ENCODE results near the gene MT1E. TPM values are rescaled to one million over a fixed set of nuclear protein-coding genes. Genes with fewer than 3 reads are reported as not detected.

The MT1E gene
- total RNA-seq, 1 experiment from 2014 or later, result 383 TPM

DNA sequence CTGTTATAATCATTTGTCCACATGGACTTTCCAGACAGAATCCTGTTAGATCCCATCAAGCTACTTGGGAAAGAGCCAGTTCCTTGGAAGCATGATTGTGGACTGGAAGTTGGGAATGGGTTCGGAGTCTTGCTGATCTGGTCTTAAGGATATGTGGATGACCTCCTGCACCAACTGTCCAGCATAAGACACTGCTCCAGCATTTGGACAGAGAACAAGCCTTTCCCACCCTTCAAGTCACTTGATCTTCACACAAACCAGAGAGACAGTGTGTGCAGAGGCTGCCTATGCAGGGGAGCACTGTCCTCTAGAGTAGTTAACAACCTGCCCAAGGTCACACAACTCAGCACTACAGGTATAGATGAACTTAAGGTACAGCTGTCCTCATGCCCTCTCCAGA, 20.3 kb downstream of the MT1E start:
- Histone ChIP-seq H3K9ac (ENCODE audit: low read length) (no peak overlapping the region), H3K79me2 (ENCODE audit: insufficient read depth, low read length) (no peaks in the 10 kb centered on the region), H4K20me1 (ENCODE audit: insufficient read depth) (no peaks in the 10 kb centered on the region), H3K4me3 (replicated peaks in 1 of 2; ENCODE audit: low read depth in 1 of 2, low read length in 2 of 2) (no peak overlapping the region), H3K9me2 (ENCODE audit: insufficient read depth) (no peaks in the 10 kb centered on the region), H2AFZ (ENCODE audit: low read depth, low read length, poor library complexity, severe bottlenecking) (no peak overlapping the region), H3K4me1 (ENCODE audit: control insufficient read depth in 1 of 2, insufficient read depth in 2 of 2, low read length in 2 of 2) (peaks cover 11 to 21% of the 10 kb centered on the region in 2 experiments), H3K9me3 (ENCODE audit: control insufficient read depth in 1 of 2, insufficient read depth in 1 of 2, low read depth in 1 of 2, low read length in 2 of 2) (no peaks in the 10 kb centered on the region), H3K36me3 (ENCODE audit: control insufficient read depth in 1 of 2, insufficient read depth in 2 of 2, low read length in 2 of 2) (no peaks in the 10 kb centered on the region), H3K27me3 (ENCODE audit: insufficient read depth, low read length) (no peaks in the 10 kb centered on the region), H3K4me2 (ENCODE audit: low read length) (no peak overlapping the region), H3K27ac (ENCODE audit: low read depth, low read length) (no peak overlapping the region)
- CTCF ChIA-PET, result no interaction called here
- RAD21 ChIA-PET (ENCODE audit: low non-redundant PET in 1 of 2, low total read pairs in 2 of 2, uncharacterized antibody in 2 of 2, unreplicated experiment in 2 of 2), result no interaction called here
- intact Hi-C loops (cut with micrococcal nuclease), result no loop called here
- BruUV-seq (replicated peaks), result no TSS peak
- no peak for DNase-seq (ENCODE audit: low read depth, low spot score)
- TF ChIP-seq FOSL1 (IDR thresholded peaks at IDR 0.05; ENCODE audit: low read depth) (no peak), CEBPB (IDR thresholded peaks at IDR 0.05; ENCODE audit: low read depth) (no peak), POLR2AphosphoS5 (IDR thresholded peaks at IDR 0.05; ENCODE audit: low read depth, low read length) (no peak), RAD21 (IDR thresholded peaks at IDR 0.05; ENCODE audit: low read depth) (no peak), EGR1 (IDR thresholded peaks at IDR 0.05; ENCODE audit: low read depth) (no peak), JUND (IDR thresholded peaks at IDR 0.05) (no peak), POLR2A (IDR thresholded peaks at IDR 0.05; ENCODE audit: borderline replicate concordance, extremely low read depth, insufficient read depth, insufficient read length) (no peak), SRF (IDR thresholded peaks at IDR 0.05; ENCODE audit: low read depth) (no peak), EZH2 (IDR thresholded peaks at IDR 0.05) (no peak), EZH2phosphoT487 (IDR thresholded peaks at IDR 0.05; ENCODE audit: borderline replicate concordance) (no peak), TCF7L2 (IDR thresholded peaks at IDR 0.05; ENCODE audit: borderline replicate concordance, extremely low read depth, insufficient read depth, insufficient read length) (no peak), ELF1 (IDR thresholded peaks at IDR 0.05; ENCODE audit: borderline replicate concordance, low read depth) (no peak), ZFX (IDR thresholded peaks at IDR 0.05) (no peak)
- TF ChIP-seq, protein P1, sequence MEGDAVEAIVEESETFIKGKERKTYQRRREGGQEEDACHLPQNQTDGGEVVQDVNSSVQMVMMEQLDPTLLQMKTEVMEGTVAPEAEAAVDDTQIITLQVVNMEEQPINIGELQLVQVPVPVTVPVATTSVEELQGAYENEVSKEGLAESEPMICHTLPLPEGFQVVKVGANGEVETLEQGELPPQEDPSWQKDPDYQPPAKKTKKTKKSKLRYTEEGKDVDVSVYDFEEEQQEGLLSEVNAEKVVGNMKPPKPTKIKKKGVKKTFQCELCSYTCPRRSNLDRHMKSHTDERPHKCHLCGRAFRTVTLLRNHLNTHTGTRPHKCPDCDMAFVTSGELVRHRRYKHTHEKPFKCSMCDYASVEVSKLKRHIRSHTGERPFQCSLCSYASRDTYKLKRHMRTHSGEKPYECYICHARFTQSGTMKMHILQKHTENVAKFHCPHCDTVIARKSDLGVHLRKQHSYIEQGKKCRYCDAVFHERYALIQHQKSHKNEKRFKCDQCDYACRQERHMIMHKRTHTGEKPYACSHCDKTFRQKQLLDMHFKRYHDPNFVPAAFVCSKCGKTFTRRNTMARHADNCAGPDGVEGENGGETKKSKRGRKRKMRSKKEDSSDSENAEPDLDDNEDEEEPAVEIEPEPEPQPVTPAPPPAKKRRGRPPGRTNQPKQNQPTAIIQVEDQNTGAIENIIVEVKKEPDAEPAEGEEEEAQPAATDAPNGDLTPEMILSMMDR (IDR thresholded peaks at IDR 0.05 in 2 of 3, conservative IDR thresholded peaks at IDR 0.05 in 1 of 3; ENCODE audit: borderline replicate concordance in 1 of 3, insufficient read depth in 1 of 3, low read depth in 2 of 3, low read length in 2 of 3), result no peak
- TF ChIP-seq, protein P2, sequence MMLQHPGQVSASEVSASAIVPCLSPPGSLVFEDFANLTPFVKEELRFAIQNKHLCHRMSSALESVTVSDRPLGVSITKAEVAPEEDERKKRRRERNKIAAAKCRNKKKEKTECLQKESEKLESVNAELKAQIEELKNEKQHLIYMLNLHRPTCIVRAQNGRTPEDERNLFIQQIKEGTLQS (IDR thresholded peaks at IDR 0.05), result no peak
- TF ChIP-seq, protein P3, sequence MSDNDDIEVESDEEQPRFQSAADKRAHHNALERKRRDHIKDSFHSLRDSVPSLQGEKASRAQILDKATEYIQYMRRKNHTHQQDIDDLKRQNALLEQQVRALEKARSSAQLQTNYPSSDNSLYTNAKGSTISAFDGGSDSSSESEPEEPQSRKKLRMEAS (IDR thresholded peaks at IDR 0.05), result no peak
- ATAC-seq, result no peak
- POLR2A ChIA-PET, result interaction anchor here (0.9 kb wide), 1 partner anchor 20 kb away, joined by 3 read pairs; the partner anchor contains the start of gene MT1E
